NCI-H2107 treated with DMSO at 0.1 percent for 48 hours (cell line): ENCODE measurements around the gene C12orf57.
A peak's percentile ranks its signal among the peaks of the same experiment; 100 is the strongest.
"Not testable (repeated sequence)": the region's sequence is repeated elsewhere in the genome, so short reads cannot be mapped to it uniquely, and the experiment has no call there.

Source experiments
- DNase-seq: peaks from one replicate; lab custom pipeline; 2025; ENCODE audit not compliant: unreplicated experiment; lab: John Stamatoyannopoulos, UW

Gene C12orf57

GRCh38 chr12:6943722-6944380, at the start of gene C12orf57, which contains the start of gene RNU7-1:
Gene C12orf57, plus strand, starts transcription at chr12:6944022. Its CDS starts 100 bp downstream, at chr12:6944122.
Gene RNU7-1, plus strand, starts transcription at chr12:6943816.
- DNase-seq = peak; percentile 99

- DNase-seq = no peak
Observed at GRCh38 chr12:6894321-6894720, 49.5 kb upstream of the C12orf57 start.

GRCh38 chr12:6896846-6897435, 46.9 kb upstream of the C12orf57 start:
- no peak for DNase-seq

- no peak for DNase-seq
Observed at GRCh38 chr12:6899427-6899826, 44.4 kb upstream of the C12orf57 start.

GRCh38 chr12:6899837-6900519, 43.8 kb upstream of the C12orf57 start:
- no peak for DNase-seq

- DNase-seq = no peak
Observed at GRCh38 chr12:6902448-6902847, 41.4 kb upstream of the C12orf57 start.

- DNase-seq = no peak
Observed at GRCh38 chr12:6903722-6904121, 40.1 kb upstream of the C12orf57 start.

DNA sequence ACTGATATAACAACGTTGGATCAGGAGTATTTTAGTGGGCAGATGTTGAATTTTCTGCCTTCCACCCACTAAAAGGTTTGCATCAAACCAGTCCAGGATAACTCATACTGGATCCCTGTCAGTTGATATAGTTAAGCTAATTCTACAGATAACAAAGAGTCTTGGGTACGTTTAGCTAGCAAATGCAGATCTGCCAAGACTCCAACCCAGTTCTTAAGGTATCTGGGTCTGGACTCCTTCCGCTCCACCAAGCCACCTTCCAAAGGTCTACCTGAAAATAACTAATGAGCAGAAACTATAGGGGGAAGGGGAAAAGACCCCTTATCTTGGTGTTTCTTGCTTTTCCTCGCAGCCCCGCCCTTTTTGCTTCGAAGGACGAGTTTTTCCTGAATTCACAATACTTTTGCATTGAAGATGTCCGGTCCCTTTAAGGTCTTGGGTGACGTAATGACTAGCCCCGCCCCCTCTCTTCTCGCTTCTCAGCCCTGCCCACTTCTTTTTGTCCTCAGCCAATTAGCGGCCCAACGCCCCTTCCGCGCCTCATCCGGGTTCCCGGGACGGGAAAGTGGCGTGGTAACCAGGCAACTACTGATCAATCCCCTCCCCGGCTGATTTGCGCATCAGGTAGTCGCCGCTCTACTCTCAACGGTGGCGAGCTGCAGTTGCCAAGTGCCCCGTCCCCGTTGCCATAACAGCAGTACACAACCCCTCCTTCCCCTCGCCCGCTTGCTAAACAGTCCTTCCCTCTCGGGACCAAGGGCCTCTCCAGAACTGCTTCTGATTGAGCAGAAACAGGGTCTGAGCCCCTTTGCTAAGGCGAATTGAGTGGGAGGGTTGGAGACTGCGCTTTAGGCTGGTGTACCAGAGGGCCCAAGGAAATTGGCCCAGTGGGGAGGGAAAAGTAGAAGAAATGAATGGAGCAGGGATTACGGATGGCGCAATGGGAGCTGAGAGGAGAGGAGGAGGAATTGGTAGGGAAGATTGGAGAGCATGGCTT, 39.2 kb upstream of the C12orf57 start, which contains the start of gene LRRC23:
Gene LRRC23, plus strand, starts transcription at position 543 of the 997 bp plus-strand sequence. CDS start 812 bp downstream, outside the sequence.
- DNase-seq = peak; percentile 92

GRCh38 chr12:6905414-6906040, 38.3 kb upstream of the C12orf57 start:
- DNase-seq = no peak

DNA sequence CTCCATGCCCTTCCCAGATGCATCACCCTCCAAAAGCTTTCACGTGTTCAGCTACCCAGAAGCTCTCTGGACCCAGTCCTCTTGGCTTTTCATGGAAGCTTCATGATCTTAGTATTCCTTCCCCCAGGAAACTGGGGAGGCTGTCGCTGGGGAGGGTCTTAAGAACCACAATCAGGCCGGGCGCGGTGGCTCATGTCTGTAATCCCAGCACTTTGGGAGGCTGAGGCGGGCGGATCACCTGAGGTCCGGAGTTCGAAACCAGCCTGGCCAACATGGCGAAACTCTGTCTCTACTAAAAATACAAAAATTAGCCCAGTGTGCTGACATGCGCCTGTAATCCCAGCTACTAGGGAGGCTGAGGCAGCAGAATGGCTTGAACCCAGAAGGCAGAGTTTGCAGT, 35.7 kb upstream of the C12orf57 start:
- not testable (repeated sequence) for DNase-seq

DNA sequence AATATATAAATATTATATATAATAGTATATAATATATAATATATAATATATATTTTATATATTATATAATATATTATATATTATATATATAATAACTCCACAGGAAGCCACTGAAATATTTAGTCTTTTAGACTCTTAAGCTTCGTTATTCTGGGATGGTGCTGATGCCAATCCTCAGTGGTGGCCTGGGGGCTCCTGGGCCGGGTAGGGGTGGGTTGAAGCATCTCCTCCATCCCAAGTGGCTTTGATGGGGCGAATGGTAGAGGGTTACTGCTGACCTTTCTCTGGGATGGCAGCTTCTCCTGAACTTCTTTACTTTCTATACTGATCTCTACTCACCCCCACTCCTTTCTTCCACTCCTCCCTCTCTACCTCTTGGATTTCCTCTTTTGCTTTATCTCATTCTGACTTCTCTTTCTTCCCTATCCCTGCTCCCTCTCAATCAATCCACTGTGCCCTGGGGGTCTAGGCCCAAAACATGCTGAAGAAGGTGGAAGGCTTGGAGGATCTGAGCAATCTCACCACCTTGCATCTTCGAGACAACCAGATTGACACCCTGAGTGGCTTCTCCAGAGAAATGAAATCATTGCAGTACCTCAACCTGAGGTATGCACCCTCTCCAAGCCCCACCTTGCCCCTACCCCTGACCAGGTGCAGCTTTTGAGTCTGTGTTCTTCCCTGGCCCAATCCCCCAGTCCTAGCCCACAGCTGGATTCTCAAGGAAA, 34.2 kb upstream of the C12orf57 start:
- DNase-seq = no peak

DNA sequence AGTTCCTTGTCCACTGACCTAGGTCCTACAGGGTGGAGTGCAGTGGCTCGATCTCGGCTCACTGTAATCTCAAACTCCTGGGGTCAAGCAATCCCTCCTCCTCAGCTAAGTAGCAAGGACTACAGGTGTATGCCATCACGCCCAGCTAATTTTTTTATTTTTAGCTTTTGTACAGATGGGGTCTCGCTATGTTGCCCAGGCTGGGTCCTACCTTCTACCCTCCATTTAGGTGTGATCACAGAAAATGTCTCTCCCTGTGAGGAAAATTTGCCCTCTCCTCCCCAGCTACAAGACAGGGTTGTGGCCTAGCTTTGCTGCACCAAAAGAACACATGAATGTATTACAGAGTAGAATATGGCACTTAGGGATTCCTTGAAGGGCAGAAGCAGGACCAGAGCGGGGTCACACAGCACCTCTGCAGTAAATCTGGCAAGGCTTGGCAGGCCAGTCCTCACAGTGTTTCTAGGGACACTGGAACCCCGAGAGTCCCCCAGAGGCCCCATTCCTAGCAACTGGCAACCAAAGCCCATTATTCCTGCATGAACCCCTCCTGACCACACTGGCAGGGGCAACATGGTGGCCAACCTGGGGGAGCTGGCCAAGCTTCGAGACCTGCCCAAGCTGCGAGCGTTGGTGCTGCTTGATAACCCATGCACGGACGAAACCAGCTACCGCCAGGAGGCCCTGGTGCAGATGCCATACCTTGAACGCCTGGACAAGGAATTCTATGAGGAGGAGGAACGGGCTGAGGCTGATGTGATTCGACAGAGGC, 31.5 kb upstream of the C12orf57 start:
- DNase-seq = no peak

GRCh38 chr12:6914246-6914946, 29.4 kb upstream of the C12orf57 start, which contains the start of gene ENO2:
Gene ENO2, plus strand, starts transcription at chr12:6914580. Its CDS starts 1,253 bp downstream, at chr12:6915833.
- peak; percentile 44 for DNase-seq

DNA sequence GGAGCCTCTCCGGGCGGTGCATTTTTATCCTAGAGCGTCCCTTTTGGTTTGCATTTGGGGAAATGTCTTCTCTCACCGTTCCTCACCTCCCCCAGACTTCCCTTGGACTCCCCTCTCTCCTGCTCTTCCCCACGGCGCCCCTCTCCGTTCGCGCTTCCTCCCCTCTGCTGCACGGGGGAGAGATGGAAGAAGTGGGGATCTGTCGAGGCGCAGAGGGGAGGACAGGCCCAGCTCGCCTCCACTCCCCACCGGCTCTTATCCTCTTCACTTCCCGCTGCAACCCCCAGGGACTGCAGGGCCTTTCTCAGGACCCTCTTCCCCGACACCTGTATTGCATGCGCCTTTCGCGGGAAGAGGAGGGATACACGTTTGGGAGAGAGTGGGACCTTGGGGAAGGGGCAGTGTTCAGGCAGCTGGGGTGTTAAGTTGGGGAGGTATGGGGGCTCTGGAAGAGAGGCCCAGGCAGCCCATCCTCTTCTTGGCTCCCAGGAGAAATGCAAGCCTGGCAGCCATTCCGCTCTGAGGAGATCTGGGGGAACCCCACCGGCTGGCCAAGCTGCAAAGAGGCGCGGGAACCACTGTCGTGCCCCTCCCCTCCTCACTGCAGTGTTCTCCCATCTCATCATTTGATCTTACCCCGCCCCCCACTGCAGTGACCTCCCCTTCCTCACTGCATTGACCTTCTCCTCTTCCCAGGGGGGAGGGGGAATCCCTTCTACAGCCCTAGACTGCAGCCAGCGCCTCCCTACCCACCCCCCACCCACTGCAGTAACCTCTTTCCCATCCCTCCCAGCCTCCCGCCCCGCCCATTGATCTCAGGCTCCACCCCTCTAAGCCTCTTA, 28.7 kb upstream of the C12orf57 start:
- DNase-seq = peak; percentile 9

DNA sequence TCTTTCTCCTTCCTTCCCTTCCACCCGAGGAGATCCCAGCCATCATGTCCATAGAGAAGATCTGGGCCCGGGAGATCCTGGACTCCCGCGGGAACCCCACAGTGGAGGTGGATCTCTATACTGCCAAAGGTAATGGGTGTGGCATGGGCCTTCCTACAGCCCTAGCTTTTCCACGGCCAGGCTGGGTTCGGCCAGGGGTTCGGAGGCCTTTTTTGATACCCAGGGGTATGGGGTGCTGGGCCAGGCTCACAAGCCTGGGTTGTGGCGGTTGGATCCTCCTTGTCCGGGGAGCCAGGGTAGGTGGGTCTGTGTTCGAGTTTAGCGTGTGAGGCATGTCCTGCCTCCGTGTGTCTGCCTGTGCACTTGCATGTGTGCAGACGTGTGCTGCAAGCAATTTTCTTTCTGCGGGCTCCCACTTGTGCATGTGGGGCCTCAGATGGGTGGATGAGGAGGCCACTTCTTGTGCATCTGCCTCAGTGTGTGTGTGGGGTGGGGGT, 28.0 kb upstream of the C12orf57 start:
- no peak for DNase-seq

DNA sequence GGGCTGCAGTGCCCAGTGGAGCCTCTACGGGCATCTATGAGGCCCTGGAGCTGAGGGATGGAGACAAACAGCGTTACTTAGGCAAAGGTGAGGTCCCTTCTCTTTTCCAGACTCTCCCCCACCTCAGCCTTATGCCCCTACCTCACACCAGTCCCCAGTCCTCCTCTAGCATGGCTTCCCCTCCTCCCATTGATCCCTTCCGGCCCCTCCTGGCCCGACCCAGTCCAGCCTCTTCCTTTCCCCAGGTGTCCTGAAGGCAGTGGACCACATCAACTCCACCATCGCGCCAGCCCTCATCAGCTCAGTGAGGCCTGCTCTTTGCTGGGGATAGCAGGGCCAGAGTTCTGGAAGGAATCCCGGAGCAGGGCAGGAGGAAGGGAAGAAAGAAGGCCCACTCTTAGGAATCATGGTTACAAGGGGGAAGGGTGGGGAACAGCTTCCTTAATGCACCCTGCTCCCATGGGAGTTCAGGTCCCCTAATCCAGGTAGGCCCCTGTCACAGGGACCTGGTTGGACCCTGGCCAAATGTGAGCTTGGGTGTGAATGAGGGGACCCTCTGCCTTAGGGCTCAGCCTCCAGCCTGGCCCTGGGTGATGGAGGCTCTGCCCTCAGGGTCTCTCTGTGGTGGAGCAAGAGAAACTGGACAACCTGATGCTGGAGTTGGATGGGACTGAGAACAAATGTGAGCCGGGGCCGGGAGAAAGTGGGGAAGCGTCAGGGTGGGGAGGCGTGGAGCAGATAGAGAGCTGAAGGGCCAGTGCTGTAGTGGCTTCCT, 27.2 kb upstream of the C12orf57 start:
- no peak for DNase-seq
